HCT116 (cell line): ENCODE measurements around the gene KIF25. TPM values are rescaled to one million over a fixed set of nuclear protein-coding genes. Genes with fewer than 3 reads are reported as not detected.

Experiments used
- ATAC-seq: fragments of 200-7000 bp; cut with Tn5 transposase; 2 replicates; pipeline ENCODE4 v1.9.1; 2020; ENCODE audit warnings: mild to moderate bottlenecking, moderate library complexity
- BruUV-seq: library from RNA; stranded (reverse); fragments of 400-500 nt; replicated peaks from 2 replicates; lab custom pipeline; 2021; lab: Mats Ljungman, UMichigan
- CTCF ChIA-PET: fragments of 300-600 bp; sonication (Branson Sonifier 250); formaldehyde crosslinking; loops from one replicate; lab custom pipeline; 2021; ENCODE audit warnings: antibody characterized with exemption; lab: Charles Lee
- POLR2A ChIA-PET: fragments of 300-600, 350-600 bp; sonication (Branson Sonifier 250); formaldehyde crosslinking; loops from one replicate; lab custom pipeline; 2021; ENCODE audit warnings: antibody characterized with exemption; lab: Charles Lee
- RAD21 ChIA-PET, 2 experiments: fragments of 300-600 bp; sonication (Branson Sonifier 250); formaldehyde crosslinking; loops; one replicate each; lab custom pipeline; 2023; ENCODE audit warnings: low total read pairs in 2 of 2; ENCODE audit not compliant: uncharacterized antibody in 2 of 2, unreplicated experiment in 2 of 2, low non-redundant PET in 1 of 2; lab: Charles Lee
- DNase-seq: peaks from one replicate; pipeline ENCODE4 v3.0.0-alpha.2; 2010; ENCODE audit warnings: low read depth, low spot score
- H2AFZ ChIP-seq: fragments of 200-600 bp; shearing (Covaris generic), sonication (generic); 2 replicates; pipeline ENCODE4 v1.6.1; 2017; ENCODE audit warnings: low read depth, mixed run types, mixed read lengths, antibody characterized with exemption, low read length; ENCODE audit not compliant: poor library complexity, severe bottlenecking
- H3K27ac ChIP-seq: 2 replicates; pipeline ENCODE4 v1.5.1; 2012; ENCODE audit warnings: low read depth, low read length
- H3K27me3 ChIP-seq: fragments of 200-600 bp; sonication (generic); 2 replicates; pipeline ENCODE4 v1.6.1; 2016; ENCODE audit warnings: mixed run types, low read length, mixed read lengths; ENCODE audit not compliant: insufficient read depth
- H3K36me3 ChIP-seq, 2 experiments: fragments of 200-500 bp in 1 of 2; fragments of 200-600 bp in 1 of 2; sonication (Bioruptor generic) in 1 of 2; sonication (generic) in 1 of 2; 2 replicates each; pipeline versions ENCODE4 v1.5.1 to v1.6.1; 2014 to 2016; ENCODE audit warnings: low read length in 2 of 2, inconsistent platforms in 1 of 2, mixed read lengths in 1 of 2, mixed run types in 1 of 2; ENCODE audit not compliant: insufficient read depth in 2 of 2, control insufficient read depth in 1 of 2
- H3K4me1 ChIP-seq, 2 experiments: fragments of 200-600 bp in 1 of 2; sonication (generic) in 1 of 2; 2 replicates each; pipeline versions ENCODE4 v1.5.1 to v1.6.1; 2012 to 2017; ENCODE audit warnings: low read length in 2 of 2, inconsistent platforms in 1 of 2, mild to moderate bottlenecking in 1 of 2, mixed read lengths in 1 of 2, mixed run types in 1 of 2, moderate library complexity in 1 of 2; ENCODE audit not compliant: insufficient read depth in 2 of 2, control insufficient read depth in 1 of 2
- H3K4me2 ChIP-seq: fragments of 200-600 bp; sonication (generic); 2 replicates; pipeline ENCODE4 v1.6.1; 2017; ENCODE audit warnings: mixed run types, low read length, mixed read lengths
- H3K4me3 ChIP-seq, 2 experiments: fragments of 200-600 bp in 1 of 2; sonication (generic) in 1 of 2; replicated peaks in 1 of 2; 2 replicates each; pipeline ENCODE4 v1.5.1; 2011 to 2016; ENCODE audit warnings: low read length in 2 of 2, control low read depth in 1 of 2, low read depth in 1 of 2, mild to moderate bottlenecking in 1 of 2, mixed read lengths in 1 of 2, mixed run types in 1 of 2
- H3K79me2 ChIP-seq: fragments of 200-600 bp; sonication (generic); 2 replicates; pipeline ENCODE4 v1.6.1; 2017; ENCODE audit warnings: mild to moderate bottlenecking, mixed run types, low read length, moderate library complexity, mixed read lengths; ENCODE audit not compliant: insufficient read depth
- H3K9ac ChIP-seq: fragments of 200-600 bp; sonication (generic); 2 replicates; pipeline ENCODE4 v1.6.1; 2016; ENCODE audit warnings: low read length, mixed read lengths
- H3K9me2 ChIP-seq: fragments of 200-600 bp; sonication (generic), shearing (Covaris generic); 2 replicates; pipeline ENCODE4 v1.6.1; 2017; ENCODE audit warnings: mixed run types, mild to moderate bottlenecking, moderate library complexity; ENCODE audit not compliant: insufficient read depth
- H3K9me3 ChIP-seq, 2 experiments: fragments of 200-500 bp in 1 of 2; fragments of 200-600 bp in 1 of 2; sonication (Bioruptor generic) in 1 of 2; sonication (generic) in 1 of 2; 2 replicates each; pipeline ENCODE4 v1.6.1; 2014 to 2017; ENCODE audit warnings: low read length in 2 of 2, mixed read lengths in 2 of 2, inconsistent platforms in 1 of 2, low read depth in 1 of 2, mild to moderate bottlenecking in 1 of 2, mixed run types in 1 of 2, moderate library complexity in 1 of 2; ENCODE audit not compliant: control insufficient read depth in 1 of 2, insufficient read depth in 1 of 2
- H4K20me1 ChIP-seq: fragments of 200-600 bp; sonication (generic), shearing (Covaris generic); 2 replicates; pipeline ENCODE4 v1.6.1; 2017; ENCODE audit warnings: mixed run types, mild to moderate bottlenecking, moderate library complexity; ENCODE audit not compliant: insufficient read depth
- CEBPB ChIP-seq: IDR thresholded peaks from 2 replicates; pipeline ENCODE4 v1.6.1; 2012; ENCODE audit warnings: low read depth
- EZH2 ChIP-seq: fragments of 200-600 bp; sonication (generic); IDR thresholded peaks from 2 replicates; pipeline ENCODE4 v1.6.1; 2017; ENCODE audit warnings: antibody characterized with exemption, mixed run types
- EZH2phosphoT487 ChIP-seq: fragments of 200-600 bp; IDR thresholded peaks from 2 replicates; pipeline ENCODE4 v1.6.1; 2018; ENCODE audit warnings: antibody characterized with exemption, borderline replicate concordance
- FOSL1 ChIP-seq: IDR thresholded peaks from 2 replicates; pipeline ENCODE4 v1.6.1; 2012; ENCODE audit warnings: low read depth
- REST ChIP-seq: IDR thresholded peaks from 2 replicates; pipeline ENCODE4 v1.6.1; 2012; ENCODE audit warnings: low read depth
- ZBTB33 ChIP-seq: IDR thresholded peaks from 2 replicates; pipeline ENCODE4 v1.6.1; 2011; ENCODE audit warnings: mild to moderate bottlenecking, low read length, moderate library complexity; ENCODE audit not compliant: insufficient replicate concordance; ENCODE audit errors: extremely low read depth
- intact Hi-C: fragments of 100-400 bp; cut with micrococcal nuclease; formaldehyde crosslinking; loops from 2 replicates; pipeline ENCODE4 v1.10.0; 2022
- total RNA-seq: library from RNA; stranded (reverse); gene quantifications from one replicate; pipeline ENCODE4 v1.2.1, GENCODE V29; 2021; ENCODE audit not compliant: unreplicated experiment

KIF25 gene
- total RNA-seq, 1 experiment from 2014 or later, result not detected

- Histone ChIP-seq H3K27me3 (no peaks in the 10 kb centered on the region), H3K36me3 (no peaks in the 10 kb centered on the region), H3K4me3 (no peak overlapping the region), H3K9me2 (no peaks in the 10 kb centered on the region), H3K9me3 (no peaks in the 10 kb centered on the region), H3K79me2 (no peaks in the 10 kb centered on the region), H3K27ac (no peak overlapping the region), H4K20me1 (no peaks in the 10 kb centered on the region), H2AFZ (no peak overlapping the region), H3K9ac (no peak overlapping the region), H3K4me1 (peaks cover 0 to 4% of the 10 kb centered on the region in 2 experiments; a peak in 1 of 4 replicates), H3K4me2 (no peak overlapping the region)
- no peak for TF ChIP-seq CEBPB
- BruUV-seq, result no TSS peak
- ATAC-seq, result no peak
- no peak for DNase-seq
- ChIA-PET CTCF (no interaction called here), POLR2A (no interaction called here), RAD21 (no interaction called here)
- intact Hi-C loops, result loop anchor here (2.0 kb wide), 1 partner anchor 145 kb away; no protein-coding TSS in a partner anchor
Measured at GRCh38 chr6:168053957-168054471, 56.5 kb downstream of the KIF25 start.

GRCh38 chr6:168054765-168055560 lies 57.5 kb downstream of the KIF25 start:
- H3K9ac ChIP-seq, result no peak overlapping the region
- TF ChIP-seq FOSL1 (no peak), EZH2 (no peak), ZBTB33 (no peak), REST (no peak), EZH2phosphoT487 (no peak)
- no peaks in the 10 kb centered on the region for H3K36me3 ChIP-seq
- RAD21 ChIA-PET, result no interaction called here
- H3K27me3 ChIP-seq, result no peaks in the 10 kb centered on the region
- no peak for DNase-seq
- H3K4me3 ChIP-seq, result no peak overlapping the region
- H3K9me2 ChIP-seq, result no peaks in the 10 kb centered on the region
- H3K79me2 ChIP-seq, result no peaks in the 10 kb centered on the region
- no peak overlapping the region for H3K27ac ChIP-seq
- intact Hi-C loops, result no loop called here
- H3K4me2 ChIP-seq, result no peak overlapping the region
- POLR2A ChIA-PET, result no interaction called here
- no peak overlapping the region for H2AFZ ChIP-seq
- peaks cover 0 to 4% of the 10 kb centered on the region in 2 experiments; a peak in 1 of 4 replicates for H3K4me1 ChIP-seq
- CTCF ChIA-PET, result no interaction called here
- no TSS peak for BruUV-seq
- H3K9me3 ChIP-seq, result no peaks in the 10 kb centered on the region
- no peak for ATAC-seq
- no peaks in the 10 kb centered on the region for H4K20me1 ChIP-seq
